ENCODE data around the gene GPSM3. TPM values are rescaled to one million over a fixed set of nuclear protein-coding genes. Genes with fewer than 3 reads are reported as not detected.

The GPSM3 gene
- total and polyA plus RNA-seq, 2 experiments from 2014 or later, result 4.7 to 5.9 TPM

- Mint-ChIP-seq H3K4me1 (no peaks in the 10 kb centered on the region), H3K27ac (no peak overlapping the region), H3K9me3 (no peaks in the 10 kb centered on the region; the same call in 2 of the 3 replicates), H3K36me3 (ENCODE audit: low read depth) (no peaks in the 10 kb centered on the region), H3K27me3 (ENCODE audit: insufficient read depth, low read depth, poor library complexity) (peaks cover 9% of the 10 kb centered on the region), H3K4me3 (no peak overlapping the region)
- Histone ChIP-seq H3K4me1 (ENCODE audit: insufficient read depth) (no peaks in the 10 kb centered on the region), H3K4me2 (no peak overlapping the region), H3K27ac (ENCODE audit: low read depth) (no peak overlapping the region), H3K36me3 (ENCODE audit: insufficient read depth) (no peaks in the 10 kb centered on the region), H2AFZ (no peak overlapping the region), H4K20me1 (replicated peaks; ENCODE audit: insufficient read depth) (no peaks in the 10 kb centered on the region), H3K79me2 (replicated peaks; ENCODE audit: insufficient read depth) (no peaks in the 10 kb centered on the region), H3K9me2 (ENCODE audit: insufficient read depth) (0 out of 2 replicates have a peak, but pooled peaks cover 3% of the 10 kb centered on the region), H3K27me3 (ENCODE audit: insufficient read depth) (no peaks in the 10 kb centered on the region), H3K4me3 (no peak overlapping the region), H3F3A (replicated peaks; ENCODE audit: low read depth) (no peaks in the 10 kb centered on the region)
- ATAC-seq, result no peak
- TF ChIP-seq STAT1 (IDR thresholded peaks at IDR 0.05; ENCODE audit: unreplicated experiment) (no peak), REST (IDR thresholded peaks at IDR 0.05; ENCODE audit: unreplicated experiment) (no peak), JUNB (IDR thresholded peaks at IDR 0.05; ENCODE audit: unreplicated experiment) (no peak), EZH2 (IDR thresholded peaks at IDR 0.05; ENCODE audit: low read depth, unreplicated experiment) (no peak), ZNF462 (CRISPR knock-in tag; IDR thresholded peaks at IDR 0.05) (no peak), POLR2AphosphoS5 (IDR thresholded peaks at IDR 0.05; ENCODE audit: low read depth) (no peak), NANOG (IDR thresholded peaks at IDR 0.05; ENCODE audit: borderline replicate concordance) (no peak), CREB1 (CRISPR knock-in tag; IDR thresholded peaks at IDR 0.05; ENCODE audit: low read depth) (no peak), ZNF331 (CRISPR knock-in tag; IDR thresholded peaks at IDR 0.05; ENCODE audit: low read depth) (no peak), CTCF (conservative IDR thresholded peaks at IDR 0.05; ENCODE audit: low read depth in 2 of 2) (no peak), ZNF114 (CRISPR knock-in tag; IDR thresholded peaks at IDR 0.05) (no peak)
- no peak for DNase-seq (ENCODE audit: low spot score)
Observed at GRCh38 chr6:32216998-32217397, 24.6 kb upstream of the GPSM3 start.
